ENCODE results near the gene ERGIC1.
A peak's percentile ranks its signal among the peaks of the same experiment; 100 is the strongest.

ERGIC1 gene

GRCh38 chr5:172853355-172853975 is 19.4 kb downstream of the ERGIC1 start:
- Histone ChIP-seq H3K9ac (ENCODE audit: low read length in 5 of 5) (peak overlapping the region in 2 of 5 donors; percentile 7 to 31), H3K9me3 (ENCODE audit: control insufficient read depth in 5 of 5, low read length in 5 of 5) (no peaks in the 10 kb centered on the region), H3K4me1 (ENCODE audit: control insufficient read depth in 5 of 5, insufficient read depth in 5 of 5, low read length in 5 of 5) (peaks cover 13 to 60% (median 53%) of the 10 kb centered on the region in 5 donors), H3K27ac (ENCODE audit: low read depth, low read length) (peak overlapping the region; percentile 63), H3K4me3 (ENCODE audit: low read depth in 1 of 5, low read length in 5 of 5) (no peak overlapping the region), H3K36me3 (ENCODE audit: control insufficient read depth in 5 of 5, insufficient read depth in 5 of 5, low read length in 5 of 5) (peaks cover 0 to 2% (median 0%) of the 10 kb centered on the region in 5 donors), H3K27me3 (ENCODE audit: control insufficient read depth in 5 of 5, insufficient read depth in 4 of 5, low read length in 5 of 5) (no peaks in the 10 kb centered on the region)

- Histone ChIP-seq H3K4me3 (ENCODE audit: low read depth in 1 of 5, low read length in 5 of 5) (no peak overlapping the region), H3K27ac (ENCODE audit: low read depth, low read length) (peak overlapping the region; percentile 63), H3K9me3 (ENCODE audit: control insufficient read depth in 5 of 5, low read length in 5 of 5) (no peaks in the 10 kb centered on the region), H3K36me3 (ENCODE audit: control insufficient read depth in 5 of 5, insufficient read depth in 5 of 5, low read length in 5 of 5) (peaks cover 0 to 2% (median 0%) of the 10 kb centered on the region in 5 donors), H3K27me3 (ENCODE audit: control insufficient read depth in 5 of 5, insufficient read depth in 4 of 5, low read length in 5 of 5) (peaks cover 0 to 5% (median 0%) of the 10 kb centered on the region in 5 donors), H3K9ac (ENCODE audit: low read length in 5 of 5) (peak overlapping the region in 1 of 5 donors; percentile 3), H3K4me1 (ENCODE audit: control insufficient read depth in 5 of 5, insufficient read depth in 5 of 5, low read length in 5 of 5) (peaks cover 23 to 67% (median 61%) of the 10 kb centered on the region in 5 donors)
These were observed 20.4 kb downstream of the ERGIC1 start for GRCh38 chr5:172854451-172854871.

GRCh38 chr5:172854971-172855370 is 20.9 kb downstream of the ERGIC1 start:
- peak overlapping the region in 2 of 5 donors; percentile 1 to 3 for H3K9ac ChIP-seq (ENCODE audit: low read length in 5 of 5)
- H3K36me3 ChIP-seq (ENCODE audit: control insufficient read depth in 5 of 5, insufficient read depth in 5 of 5, low read length in 5 of 5) = peaks cover 0 to 2% (median 0%) of the 10 kb centered on the region in 5 donors
- H3K4me3 ChIP-seq (ENCODE audit: low read depth in 1 of 5, low read length in 5 of 5) = no peak overlapping the region
- H3K4me1 ChIP-seq (ENCODE audit: control insufficient read depth in 5 of 5, insufficient read depth in 5 of 5, low read length in 5 of 5) = peaks cover 28 to 71% (median 62%) of the 10 kb centered on the region in 5 donors
- H3K27me3 ChIP-seq (ENCODE audit: control insufficient read depth in 5 of 5, insufficient read depth in 4 of 5, low read length in 5 of 5) = peaks cover 0 to 5% (median 0%) of the 10 kb centered on the region in 5 donors
- no peaks in the 10 kb centered on the region for H3K9me3 ChIP-seq (ENCODE audit: control insufficient read depth in 5 of 5, low read length in 5 of 5)
- H3K27ac ChIP-seq (ENCODE audit: low read depth, low read length) = peak overlapping the region; percentile 63

- Histone ChIP-seq H3K9ac (ENCODE audit: low read length in 5 of 5) (peak overlapping the region in 2 of 5 donors; percentile 14 to 59), H3K36me3 (ENCODE audit: control insufficient read depth in 5 of 5, insufficient read depth in 5 of 5, low read length in 5 of 5) (peaks cover 0 to 2% (median 0%) of the 10 kb centered on the region in 5 donors), H3K4me1 (ENCODE audit: control insufficient read depth in 5 of 5, insufficient read depth in 5 of 5, low read length in 5 of 5) (peaks cover 36 to 79% (median 70%) of the 10 kb centered on the region in 5 donors), H3K27ac (ENCODE audit: low read depth, low read length) (peak overlapping the region; percentile 63), H3K27me3 (ENCODE audit: control insufficient read depth in 5 of 5, insufficient read depth in 4 of 5, low read length in 5 of 5) (peaks cover 0 to 5% (median 0%) of the 10 kb centered on the region in 5 donors), H3K4me3 (ENCODE audit: low read depth in 1 of 5, low read length in 5 of 5) (no peak overlapping the region), H3K9me3 (ENCODE audit: control insufficient read depth in 5 of 5, low read length in 5 of 5) (no peaks in the 10 kb centered on the region)
These were observed 21.7 kb downstream of the ERGIC1 start for GRCh38 chr5:172855597-172856292.

GRCh38 chr5:172856336-172856735 is 22.3 kb downstream of the ERGIC1 start:
- Histone ChIP-seq H3K4me1 (ENCODE audit: control insufficient read depth in 5 of 5, insufficient read depth in 5 of 5, low read length in 5 of 5) (peaks cover 42 to 83% (median 76%) of the 10 kb centered on the region in 5 donors), H3K36me3 (ENCODE audit: control insufficient read depth in 5 of 5, insufficient read depth in 5 of 5, low read length in 5 of 5) (peaks cover 0 to 2% (median 0%) of the 10 kb centered on the region in 5 donors), H3K9me3 (ENCODE audit: control insufficient read depth in 5 of 5, low read length in 5 of 5) (no peaks in the 10 kb centered on the region), H3K9ac (ENCODE audit: low read length in 5 of 5) (no peak overlapping the region), H3K27me3 (ENCODE audit: control insufficient read depth in 5 of 5, insufficient read depth in 4 of 5, low read length in 5 of 5) (peaks cover 0 to 5% (median 0%) of the 10 kb centered on the region in 5 donors), H3K4me3 (ENCODE audit: low read depth in 1 of 5, low read length in 5 of 5) (no peak overlapping the region), H3K27ac (ENCODE audit: low read depth, low read length) (peak overlapping the region; percentile 52)

- Histone ChIP-seq H3K4me1 (ENCODE audit: control insufficient read depth in 5 of 5, insufficient read depth in 5 of 5, low read length in 5 of 5) (peaks cover 48 to 91% (median 84%) of the 10 kb centered on the region in 5 donors), H3K4me3 (ENCODE audit: low read depth in 1 of 5, low read length in 5 of 5) (no peak overlapping the region), H3K36me3 (ENCODE audit: control insufficient read depth in 5 of 5, insufficient read depth in 5 of 5, low read length in 5 of 5) (peaks cover 0 to 2% (median 0%) of the 10 kb centered on the region in 5 donors), H3K9me3 (ENCODE audit: control insufficient read depth in 5 of 5, low read length in 5 of 5) (no peaks in the 10 kb centered on the region), H3K27me3 (ENCODE audit: control insufficient read depth in 5 of 5, insufficient read depth in 4 of 5, low read length in 5 of 5) (peaks cover 0 to 5% (median 0%) of the 10 kb centered on the region in 5 donors), H3K27ac (ENCODE audit: low read depth, low read length) (peak overlapping the region; percentile 95), H3K9ac (ENCODE audit: low read length in 5 of 5) (peak overlapping the region in 3 of 5 donors; percentile 62 to 87 (median 71))
These were observed 23.9 kb downstream of the ERGIC1 start for GRCh38 chr5:172857982-172858381.

GRCh38 chr5:172858511-172858989 is 24.5 kb downstream of the ERGIC1 start:
- Histone ChIP-seq H3K4me3 (ENCODE audit: low read depth in 1 of 5, low read length in 5 of 5) (peak overlapping the region in 1 of 5 donors; percentile 12), H3K27me3 (ENCODE audit: control insufficient read depth in 5 of 5, insufficient read depth in 4 of 5, low read length in 5 of 5) (peaks cover 0 to 5% (median 0%) of the 10 kb centered on the region in 5 donors), H3K4me1 (ENCODE audit: control insufficient read depth in 5 of 5, insufficient read depth in 5 of 5, low read length in 5 of 5) (peaks cover 48 to 85% (median 78%) of the 10 kb centered on the region in 5 donors), H3K9me3 (ENCODE audit: control insufficient read depth in 5 of 5, low read length in 5 of 5) (no peaks in the 10 kb centered on the region), H3K9ac (ENCODE audit: low read length in 5 of 5) (peak overlapping the region; percentile 42 to 87 (median 62)), H3K27ac (ENCODE audit: low read depth, low read length) (peak overlapping the region; percentile 95), H3K36me3 (ENCODE audit: control insufficient read depth in 5 of 5, insufficient read depth in 5 of 5, low read length in 5 of 5) (peaks cover 0 to 2% (median 0%) of the 10 kb centered on the region in 5 donors)

- Histone ChIP-seq H3K27me3 (ENCODE audit: control insufficient read depth in 5 of 5, insufficient read depth in 4 of 5, low read length in 5 of 5) (peaks cover 0 to 5% (median 0%) of the 10 kb centered on the region in 5 donors), H3K9ac (ENCODE audit: low read length in 5 of 5) (peak overlapping the region; percentile 62 to 87 (median 65)), H3K4me3 (ENCODE audit: low read depth in 1 of 5, low read length in 5 of 5) (peak overlapping the region in 3 of 5 donors; percentile 27 to 36 (median 29)), H3K4me1 (ENCODE audit: control insufficient read depth in 5 of 5, insufficient read depth in 5 of 5, low read length in 5 of 5) (peaks cover 48 to 83% (median 74%) of the 10 kb centered on the region in 5 donors), H3K9me3 (ENCODE audit: control insufficient read depth in 5 of 5, low read length in 5 of 5) (no peaks in the 10 kb centered on the region), H3K27ac (ENCODE audit: low read depth, low read length) (peak overlapping the region; percentile 95), H3K36me3 (ENCODE audit: control insufficient read depth in 5 of 5, insufficient read depth in 5 of 5, low read length in 5 of 5) (peaks cover 0 to under 1% (median 0%) of the 10 kb centered on the region in 5 donors)
These were observed 25.1 kb downstream of the ERGIC1 start for GRCh38 chr5:172858990-172859811.

- peaks cover 0 to 5% (median 0%) of the 10 kb centered on the region in 5 donors for H3K27me3 ChIP-seq (ENCODE audit: control insufficient read depth in 5 of 5, insufficient read depth in 4 of 5, low read length in 5 of 5)
- peak overlapping the region; percentile 64 to 87 (median 65) for H3K9ac ChIP-seq (ENCODE audit: low read length in 5 of 5)
- peaks cover 47 to 84% (median 75%) of the 10 kb centered on the region in 5 donors for H3K4me1 ChIP-seq (ENCODE audit: control insufficient read depth in 5 of 5, insufficient read depth in 5 of 5, low read length in 5 of 5)
- H3K27ac ChIP-seq (ENCODE audit: low read depth, low read length) = peak overlapping the region; percentile 95
- H3K9me3 ChIP-seq (ENCODE audit: control insufficient read depth in 5 of 5, low read length in 5 of 5) = no peaks in the 10 kb centered on the region
- peak overlapping the region; percentile 6 to 54 (median 38) for H3K4me3 ChIP-seq (ENCODE audit: low read depth in 1 of 5, low read length in 5 of 5)
- no peaks in the 10 kb centered on the region for H3K36me3 ChIP-seq (ENCODE audit: control insufficient read depth in 5 of 5, insufficient read depth in 5 of 5, low read length in 5 of 5)
These were observed 25.9 kb downstream of the ERGIC1 start for GRCh38 chr5:172859966-172860365.

All from subcutaneous abdominal adipose tissue (tissue), 5 donors.